CD4-positive, alpha-beta T cell treated with Interleukin-21 for 1 hour (primary cell): ENCODE data around the gene LTB4R2.

Experiments used
- DNase-seq: peaks from one replicate; pipeline ENCODE4 v3.0.0-alpha.2; 2020

Gene LTB4R2

GRCh38 chr14:24277606-24278321, 32.2 kb upstream of the LTB4R2 start:
- no peak for DNase-seq

- DNase-seq: no peak
Observed at GRCh38 chr14:24278424-24278823, 31.5 kb upstream of the LTB4R2 start.

GRCh38 chr14:24279301-24280186, 30.4 kb upstream of the LTB4R2 start:
- peak; percentile 72 for DNase-seq

GRCh38 chr14:24280797-24281460, 29.0 kb upstream of the LTB4R2 start:
- no peak for DNase-seq

- DNase-seq: no peak
Observed at GRCh38 chr14:24281636-24282035, 28.3 kb upstream of the LTB4R2 start.

GRCh38 chr14:24282736-24283135, 27.2 kb upstream of the LTB4R2 start:
- no peak for DNase-seq

GRCh38 chr14:24283796-24284460, 26.0 kb upstream of the LTB4R2 start:
- no peak for DNase-seq

- DNase-seq: no peak
Observed at GRCh38 chr14:24284501-24285035, 25.4 kb upstream of the LTB4R2 start.

- DNase-seq: no peak
Observed at GRCh38 chr14:24285351-24285750, 24.6 kb upstream of the LTB4R2 start.

- no peak for DNase-seq
Observed at GRCh38 chr14:24286996-24287395, 22.9 kb upstream of the LTB4R2 start.

- DNase-seq: no peak
Observed at GRCh38 chr14:24289649-24290280, 20.2 kb upstream of the LTB4R2 start.

- no peak for DNase-seq
Observed at GRCh38 chr14:24290746-24291145, 19.2 kb upstream of the LTB4R2 start.

GRCh38 chr14:24291446-24292117, 18.4 kb upstream of the LTB4R2 start:
- no peak for DNase-seq

GRCh38 chr14:24292118-24292807, 17.7 kb upstream of the LTB4R2 start:
- no peak for DNase-seq

GRCh38 chr14:24293525-24293924, 16.4 kb upstream of the LTB4R2 start:
- no peak for DNase-seq

GRCh38 chr14:24296341-24297157, 13.4 kb upstream of the LTB4R2 start:
- peak; percentile 83 for DNase-seq

- DNase-seq: no peak
Observed at GRCh38 chr14:24297190-24297964, 12.6 kb upstream of the LTB4R2 start.

GRCh38 chr14:24298892-24299254, 11.1 kb upstream of the LTB4R2 start:
- DNase-seq: no peak
